ENCODE data around the gene HAGHL.

Gene HAGHL

GRCh38 chr16:704552-705380 lies 22.1 kb upstream of the HAGHL start:
- H3K9ac ChIP-seq (ENCODE audit: low read depth, low read length): no peak overlapping the region
- H3K4me1 ChIP-seq (ENCODE audit: control insufficient read depth, insufficient read depth, low read length): no peaks in the 10 kb centered on the region
- no peaks in the 10 kb centered on the region for H3K9me3 ChIP-seq (ENCODE audit: control insufficient read depth, insufficient read depth, low read length)
- H3K4me3 ChIP-seq (ENCODE audit: low read depth, low read length): peak overlapping the region; percentile 26
- H3K36me3 ChIP-seq (ENCODE audit: control insufficient read depth, insufficient read depth, low read length): no peaks in the 10 kb centered on the region
- peaks cover 76% of the 10 kb centered on the region for H3K27me3 ChIP-seq (ENCODE audit: control insufficient read depth, insufficient read depth, low read length)

- Histone ChIP-seq H3K9me3 (ENCODE audit: control insufficient read depth, insufficient read depth, low read length) (no peaks in the 10 kb centered on the region), H3K4me1 (ENCODE audit: control insufficient read depth, insufficient read depth, low read length) (no peaks in the 10 kb centered on the region), H3K9ac (ENCODE audit: low read depth, low read length) (no peak within 1 kb of the TSS), H3K36me3 (ENCODE audit: control insufficient read depth, insufficient read depth, low read length) (no peaks in the 10 kb centered on the region), H3K4me3 (ENCODE audit: low read depth, low read length) (peak within 1 kb of the TSS; percentile 55), H3K27me3 (ENCODE audit: control insufficient read depth, insufficient read depth, low read length) (peaks cover 72% of the 10 kb centered on the region)
Measured at GRCh38 chr16:705431-706188, 21.3 kb upstream of the HAGHL start, which contains the start of gene FBXL16. FBXL16 (minus strand) TSS chr16:705801; CDS start chr16:697405, 8,396 bp downstream.

- peak overlapping the region; percentile 55 for H3K4me3 ChIP-seq (ENCODE audit: low read depth, low read length)
- H3K27me3 ChIP-seq (ENCODE audit: control insufficient read depth, insufficient read depth, low read length): peaks cover 66% of the 10 kb centered on the region
- H3K4me1 ChIP-seq (ENCODE audit: control insufficient read depth, insufficient read depth, low read length): no peaks in the 10 kb centered on the region
- H3K9me3 ChIP-seq (ENCODE audit: control insufficient read depth, insufficient read depth, low read length): no peaks in the 10 kb centered on the region
- no peak overlapping the region for H3K9ac ChIP-seq (ENCODE audit: low read depth, low read length)
- H3K36me3 ChIP-seq (ENCODE audit: control insufficient read depth, insufficient read depth, low read length): no peaks in the 10 kb centered on the region
Measured at GRCh38 chr16:706189-707061, 20.5 kb upstream of the HAGHL start.

- peaks cover 59% of the 10 kb centered on the region for H3K27me3 ChIP-seq (ENCODE audit: control insufficient read depth, insufficient read depth, low read length)
- no peak overlapping the region for H3K9ac ChIP-seq (ENCODE audit: low read depth, low read length)
Measured at GRCh38 chr16:707062-707538, 19.8 kb upstream of the HAGHL start.

GRCh38 chr16:708019-708418 lies 18.9 kb upstream of the HAGHL start:
- no peaks in the 10 kb centered on the region for H3K4me1 ChIP-seq (ENCODE audit: control insufficient read depth, insufficient read depth, low read length)
- H3K27me3 ChIP-seq (ENCODE audit: control insufficient read depth, insufficient read depth, low read length): peaks cover 50% of the 10 kb centered on the region
- no peaks in the 10 kb centered on the region for H3K9me3 ChIP-seq (ENCODE audit: control insufficient read depth, insufficient read depth, low read length)
- H3K9ac ChIP-seq (ENCODE audit: low read depth, low read length): no peak overlapping the region
- no peak overlapping the region for H3K4me3 ChIP-seq (ENCODE audit: low read depth, low read length)
- no peaks in the 10 kb centered on the region for H3K36me3 ChIP-seq (ENCODE audit: control insufficient read depth, insufficient read depth, low read length)

More at GRCh38 chr16:707062-707538, 19.8 kb upstream of the HAGHL start:
- Histone ChIP-seq H3K36me3 (ENCODE audit: control insufficient read depth, insufficient read depth, low read length) (no peaks in the 10 kb centered on the region), H3K4me1 (ENCODE audit: control insufficient read depth, insufficient read depth, low read length) (no peaks in the 10 kb centered on the region), H3K4me3 (ENCODE audit: low read depth, low read length) (peak overlapping the region; percentile 55), H3K9me3 (ENCODE audit: control insufficient read depth, insufficient read depth, low read length) (no peaks in the 10 kb centered on the region)

GRCh38 chr16:708959-709358 lies 17.9 kb upstream of the HAGHL start:
- Histone ChIP-seq H3K9me3 (ENCODE audit: control insufficient read depth, insufficient read depth, low read length) (no peaks in the 10 kb centered on the region), H3K4me1 (ENCODE audit: control insufficient read depth, insufficient read depth, low read length) (no peaks in the 10 kb centered on the region), H3K4me3 (ENCODE audit: low read depth, low read length) (no peak overlapping the region), H3K9ac (ENCODE audit: low read depth, low read length) (no peak overlapping the region), H3K27me3 (ENCODE audit: control insufficient read depth, insufficient read depth, low read length) (peaks cover 45% of the 10 kb centered on the region), H3K36me3 (ENCODE audit: control insufficient read depth, insufficient read depth, low read length) (no peaks in the 10 kb centered on the region)

- H3K9ac ChIP-seq (ENCODE audit: low read depth, low read length): no peak overlapping the region
Measured at GRCh38 chr16:709566-710499, 17.1 kb upstream of the HAGHL start.

GRCh38 chr16:710500-711075 lies 16.3 kb upstream of the HAGHL start:
- Histone ChIP-seq H3K9ac (ENCODE audit: low read depth, low read length) (no peak overlapping the region), H3K4me1 (ENCODE audit: control insufficient read depth, insufficient read depth, low read length) (no peaks in the 10 kb centered on the region), H3K4me3 (ENCODE audit: low read depth, low read length) (no peak overlapping the region), H3K36me3 (ENCODE audit: control insufficient read depth, insufficient read depth, low read length) (no peaks in the 10 kb centered on the region), H3K9me3 (ENCODE audit: control insufficient read depth, insufficient read depth, low read length) (no peaks in the 10 kb centered on the region), H3K27me3 (ENCODE audit: control insufficient read depth, insufficient read depth, low read length) (peaks cover 38% of the 10 kb centered on the region)

More at GRCh38 chr16:709566-710499, 17.1 kb upstream of the HAGHL start:
- Histone ChIP-seq H3K27me3 (ENCODE audit: control insufficient read depth, insufficient read depth, low read length) (peaks cover 38% of the 10 kb centered on the region), H3K4me3 (ENCODE audit: low read depth, low read length) (no peak overlapping the region), H3K9me3 (ENCODE audit: control insufficient read depth, insufficient read depth, low read length) (no peaks in the 10 kb centered on the region), H3K36me3 (ENCODE audit: control insufficient read depth, insufficient read depth, low read length) (no peaks in the 10 kb centered on the region), H3K4me1 (ENCODE audit: control insufficient read depth, insufficient read depth, low read length) (no peaks in the 10 kb centered on the region)

- no peak overlapping the region for H3K9ac ChIP-seq (ENCODE audit: low read depth, low read length)
- no peak overlapping the region for H3K4me3 ChIP-seq (ENCODE audit: low read depth, low read length)
- H3K36me3 ChIP-seq (ENCODE audit: control insufficient read depth, insufficient read depth, low read length): no peaks in the 10 kb centered on the region
- peaks cover 2% of the 10 kb centered on the region for H3K4me1 ChIP-seq (ENCODE audit: control insufficient read depth, insufficient read depth, low read length)
- H3K27me3 ChIP-seq (ENCODE audit: control insufficient read depth, insufficient read depth, low read length): peaks cover 41% of the 10 kb centered on the region
- H3K9me3 ChIP-seq (ENCODE audit: control insufficient read depth, insufficient read depth, low read length): no peaks in the 10 kb centered on the region
Measured at GRCh38 chr16:711084-711483, 15.8 kb upstream of the HAGHL start.

GRCh38 chr16:711548-712320 lies 15.2 kb upstream of the HAGHL start:
- no peak overlapping the region for H3K4me3 ChIP-seq (ENCODE audit: low read depth, low read length)
- no peaks in the 10 kb centered on the region for H3K36me3 ChIP-seq (ENCODE audit: control insufficient read depth, insufficient read depth, low read length)
- peaks cover 40% of the 10 kb centered on the region for H3K27me3 ChIP-seq (ENCODE audit: control insufficient read depth, insufficient read depth, low read length)
- H3K9ac ChIP-seq (ENCODE audit: low read depth, low read length): no peak overlapping the region
- H3K9me3 ChIP-seq (ENCODE audit: control insufficient read depth, insufficient read depth, low read length): no peaks in the 10 kb centered on the region
- H3K4me1 ChIP-seq (ENCODE audit: control insufficient read depth, insufficient read depth, low read length): peaks cover 2% of the 10 kb centered on the region
